ENCODE results near the gene METTL4. TPM values are rescaled to one million over a fixed set of nuclear protein-coding genes. Genes with fewer than 3 reads are reported as not detected.
"Not testable (repeated sequence)": the region's sequence is repeated elsewhere in the genome, so short reads cannot be mapped to it uniquely, and the experiment has no call there.

The METTL4 gene
- total RNA-seq, 3 donors from 2014 or later (not counting 1 experiment from before 2014, with no cell fraction given) = 9.1 to 11.3 (median 10.6) TPM

DNA sequence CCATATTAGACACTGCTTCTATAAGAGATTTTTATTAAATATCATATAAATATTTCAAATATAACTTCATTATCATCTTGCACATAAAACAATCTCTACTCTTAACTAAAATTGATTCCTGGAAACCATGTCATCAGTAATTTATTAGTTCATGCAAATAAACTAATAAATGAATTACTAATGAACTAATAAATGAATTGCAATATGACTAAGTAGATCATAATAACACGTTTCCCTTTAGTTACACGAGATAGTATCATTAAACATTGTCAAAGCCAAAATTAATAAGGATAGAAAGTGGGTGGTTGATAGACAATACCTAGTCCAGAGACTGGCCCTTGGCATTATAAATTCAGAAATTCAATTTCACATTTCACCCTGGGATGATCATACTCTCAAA lies 26.1 kb downstream of the METTL4 start:
- Histone ChIP-seq H3K27me3 (ENCODE audit: control insufficient read depth, insufficient read depth, low read length) (no peaks in the 10 kb centered on the region), H3K4me1 (ENCODE audit: control insufficient read depth, insufficient read depth, low read length) (no peaks in the 10 kb centered on the region), H3K4me3 (ENCODE audit: low read length) (no peak overlapping the region), H3K9me3 (ENCODE audit: control insufficient read depth, insufficient read depth, low read length) (no peaks in the 10 kb centered on the region), H3K36me3 (ENCODE audit: control insufficient read depth, insufficient read depth, low read length) (peaks cover 15% of the 10 kb centered on the region), H3K27ac (ENCODE audit: low read length) (no peak overlapping the region)
- no peak for DNase-seq
- no peak overlapping the region for H3K27ac Mint-ChIP-seq
- no peaks in the 10 kb centered on the region for H3K36me3 Mint-ChIP-seq
- no peaks in the 10 kb centered on the region for H3K27me3 Mint-ChIP-seq (ENCODE audit: low read depth in 2 of 2)
- no peak overlapping the region for H3K4me3 Mint-ChIP-seq
- TF ChIP-seq, protein P1, sequence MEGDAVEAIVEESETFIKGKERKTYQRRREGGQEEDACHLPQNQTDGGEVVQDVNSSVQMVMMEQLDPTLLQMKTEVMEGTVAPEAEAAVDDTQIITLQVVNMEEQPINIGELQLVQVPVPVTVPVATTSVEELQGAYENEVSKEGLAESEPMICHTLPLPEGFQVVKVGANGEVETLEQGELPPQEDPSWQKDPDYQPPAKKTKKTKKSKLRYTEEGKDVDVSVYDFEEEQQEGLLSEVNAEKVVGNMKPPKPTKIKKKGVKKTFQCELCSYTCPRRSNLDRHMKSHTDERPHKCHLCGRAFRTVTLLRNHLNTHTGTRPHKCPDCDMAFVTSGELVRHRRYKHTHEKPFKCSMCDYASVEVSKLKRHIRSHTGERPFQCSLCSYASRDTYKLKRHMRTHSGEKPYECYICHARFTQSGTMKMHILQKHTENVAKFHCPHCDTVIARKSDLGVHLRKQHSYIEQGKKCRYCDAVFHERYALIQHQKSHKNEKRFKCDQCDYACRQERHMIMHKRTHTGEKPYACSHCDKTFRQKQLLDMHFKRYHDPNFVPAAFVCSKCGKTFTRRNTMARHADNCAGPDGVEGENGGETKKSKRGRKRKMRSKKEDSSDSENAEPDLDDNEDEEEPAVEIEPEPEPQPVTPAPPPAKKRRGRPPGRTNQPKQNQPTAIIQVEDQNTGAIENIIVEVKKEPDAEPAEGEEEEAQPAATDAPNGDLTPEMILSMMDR (IDR thresholded peaks at IDR 0.05) = no peak
- no peaks in the 10 kb centered on the region for H3K4me1 Mint-ChIP-seq
- WGBS (ENCODE audit: insufficient coverage) = no CpG with 5 or more reads among the region's 2 CpGs
- ATAC-seq = no peak
- no peaks in the 10 kb centered on the region for H3K9me3 Mint-ChIP-seq
- intact Hi-C loops (cut with micrococcal nuclease) = no loop called here

DNA sequence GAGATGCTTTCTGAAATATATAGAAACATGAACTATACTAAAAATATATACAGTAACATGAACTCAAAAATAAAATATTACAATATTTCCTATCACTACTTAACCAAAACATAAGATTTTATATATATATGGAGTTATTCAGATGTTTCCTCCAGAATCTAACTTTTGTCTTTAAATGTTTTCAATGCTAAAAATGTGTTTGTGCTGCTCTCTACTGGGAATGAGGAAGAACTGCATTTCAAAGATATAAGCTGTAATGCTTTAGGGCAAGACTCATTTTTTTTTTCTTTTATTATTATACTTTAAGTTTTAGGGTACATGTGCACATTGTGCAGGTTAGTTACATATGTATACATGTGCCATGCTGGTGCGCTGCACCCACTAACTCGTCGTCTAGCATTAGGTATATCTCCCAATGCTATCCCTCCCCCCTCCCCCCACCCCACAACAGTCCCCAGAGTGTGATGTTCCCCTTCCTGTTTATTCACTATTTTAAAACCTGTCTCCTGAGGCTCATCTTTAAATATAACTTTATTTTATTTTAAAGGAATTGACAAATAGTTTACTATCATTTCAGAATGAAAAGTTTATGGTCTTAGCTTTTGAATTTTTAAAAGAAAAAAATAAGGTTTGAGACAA lies 29.3 kb downstream of the METTL4 start:
- H3K4me1 ChIP-seq (ENCODE audit: control insufficient read depth, insufficient read depth, low read length); H3K9me3 ChIP-seq (ENCODE audit: control insufficient read depth, insufficient read depth, low read length); H3K9me3 Mint-ChIP-seq; H3K27me3 ChIP-seq (ENCODE audit: control insufficient read depth, insufficient read depth, low read length); H3K27me3 Mint-ChIP-seq (ENCODE audit: low read depth in 2 of 2); H3K4me3 Mint-ChIP-seq; H3K27ac ChIP-seq (ENCODE audit: low read length); H3K27ac Mint-ChIP-seq; H3K36me3 Mint-ChIP-seq; H3K4me1 Mint-ChIP-seq; H3K4me3 ChIP-seq (ENCODE audit: low read length): not testable (repeated sequence)
- TF ChIP-seq, protein P1 (IDR thresholded peaks at IDR 0.05) = peak; percentile 72
- intact Hi-C loops (cut with micrococcal nuclease) = loop anchor here (2.0 to 5.0 kb wide), 3 partner anchors 205 to 1677 kb away; no protein-coding TSS in a partner anchor
- DNase-seq (peak in 1 of 2 donors; percentile 63), ATAC-seq (peak; percentile 58 to 70 (median 69))
- H3K36me3 ChIP-seq (ENCODE audit: control insufficient read depth, insufficient read depth, low read length) = peaks cover 19% of the 10 kb centered on the region
- 24% methylated on average over 3 of the region's 3 CpGs for WGBS (ENCODE audit: insufficient coverage)

DNA sequence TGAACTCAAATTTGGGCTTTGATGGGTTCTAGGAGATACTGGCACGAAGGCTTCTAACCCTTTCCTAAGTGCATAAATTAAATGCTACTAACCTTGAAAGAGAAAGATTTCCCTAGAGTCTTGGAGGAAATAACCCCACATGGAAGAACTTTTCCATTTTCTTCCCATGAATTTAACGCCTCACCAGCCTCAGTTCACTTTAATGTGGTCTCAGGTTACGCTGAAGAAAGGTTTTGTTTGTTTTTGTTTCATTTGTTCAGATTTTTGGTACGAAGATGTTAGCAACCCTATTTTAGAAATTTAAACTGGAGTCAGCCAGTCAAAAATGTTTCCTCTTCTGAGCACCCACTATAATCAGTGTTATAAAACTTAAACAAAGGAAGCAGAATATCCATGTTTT lies 30.7 kb downstream of the METTL4 start:
- H3K36me3 ChIP-seq (ENCODE audit: control insufficient read depth, insufficient read depth, low read length) = peaks cover 14% of the 10 kb centered on the region
- H3K4me1 ChIP-seq (ENCODE audit: control insufficient read depth, insufficient read depth, low read length) = no peaks in the 10 kb centered on the region
- no peak for DNase-seq
- no peak overlapping the region for H3K4me3 ChIP-seq (ENCODE audit: low read length)
- H3K9me3 Mint-ChIP-seq = no peaks in the 10 kb centered on the region
- H3K4me3 Mint-ChIP-seq = no peak overlapping the region
- TF ChIP-seq, protein P1 (IDR thresholded peaks at IDR 0.05) = no peak
- no peaks in the 10 kb centered on the region for H3K27me3 ChIP-seq (ENCODE audit: control insufficient read depth, insufficient read depth, low read length)
- ATAC-seq = no peak
- H3K27me3 Mint-ChIP-seq (ENCODE audit: low read depth in 2 of 2) = no peaks in the 10 kb centered on the region
- intact Hi-C loops (cut with micrococcal nuclease) = loop anchor here (5.0 kb wide), 2 partner anchors 203 to 433 kb away; no protein-coding TSS in a partner anchor
- WGBS (ENCODE audit: insufficient coverage) = 78% methylated on average over 3 of the region's 4 CpGs
- H3K27ac ChIP-seq (ENCODE audit: low read length) = no peak overlapping the region
- no peaks in the 10 kb centered on the region for H3K36me3 Mint-ChIP-seq
- no peak overlapping the region for H3K27ac Mint-ChIP-seq
- H3K9me3 ChIP-seq (ENCODE audit: control insufficient read depth, insufficient read depth, low read length) = no peaks in the 10 kb centered on the region
- no peaks in the 10 kb centered on the region for H3K4me1 Mint-ChIP-seq

DNA sequence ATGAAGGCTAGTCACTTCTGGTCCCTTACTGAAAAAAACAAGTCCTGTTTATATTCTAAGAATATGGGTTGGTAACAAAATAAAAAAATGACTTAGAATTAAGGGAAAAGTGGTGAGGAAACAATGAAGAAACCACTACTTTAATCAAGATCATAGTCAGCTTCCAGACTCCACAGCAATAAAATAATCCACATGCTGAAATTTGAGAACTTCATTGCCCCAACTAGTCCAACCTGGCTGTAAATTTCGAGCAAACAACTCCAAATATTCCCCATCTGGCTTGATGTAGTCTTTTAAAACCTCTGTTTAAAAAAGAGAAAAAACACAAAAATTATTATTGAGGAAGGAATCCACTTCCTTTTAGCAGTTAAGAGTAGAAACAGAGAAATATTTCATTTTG lies 32.5 kb downstream of the METTL4 start:
- H3K36me3 ChIP-seq (ENCODE audit: control insufficient read depth, insufficient read depth, low read length) = peaks cover 13% of the 10 kb centered on the region
- no peak overlapping the region for H3K4me3 Mint-ChIP-seq
- no peaks in the 10 kb centered on the region for H3K9me3 Mint-ChIP-seq
- intact Hi-C loops (cut with micrococcal nuclease) = no loop called here
- H3K27ac Mint-ChIP-seq = no peak overlapping the region
- no peak for DNase-seq
- no peak overlapping the region for H3K4me3 ChIP-seq (ENCODE audit: low read length)
- TF ChIP-seq, protein P1 (IDR thresholded peaks at IDR 0.05) = no peak
- H3K4me1 Mint-ChIP-seq = no peaks in the 10 kb centered on the region
- WGBS (ENCODE audit: insufficient coverage) = 88% methylated on average over 1 of the region's 1 CpG
- H3K27me3 Mint-ChIP-seq (ENCODE audit: low read depth in 2 of 2) = no peaks in the 10 kb centered on the region
- H3K27me3 ChIP-seq (ENCODE audit: control insufficient read depth, insufficient read depth, low read length) = no peaks in the 10 kb centered on the region
- no peaks in the 10 kb centered on the region for H3K4me1 ChIP-seq (ENCODE audit: control insufficient read depth, insufficient read depth, low read length)
- ATAC-seq = no peak
- no peak overlapping the region for H3K27ac ChIP-seq (ENCODE audit: low read length)
- H3K36me3 Mint-ChIP-seq = no peaks in the 10 kb centered on the region
- H3K9me3 ChIP-seq (ENCODE audit: control insufficient read depth, insufficient read depth, low read length) = no peaks in the 10 kb centered on the region

All from natural killer cell (primary cell).